Chondrocyte (in vitro differentiated cells): ENCODE results near the gene GABBR2. TPM values are rescaled to one million over a fixed set of nuclear protein-coding genes. Genes with fewer than 3 reads are reported as not detected.
A peak's percentile ranks its signal among the peaks of the same experiment; 100 is the strongest.

Source experiments
- DNase-seq: peaks from one replicate; pipeline ENCODE4 v3.0.0; 2021; ENCODE audit warnings: mixed read lengths, low spot score
- H3K27ac Mint-ChIP-seq: one replicate; pipeline ENCODE4 v1.8.0; 2021; ENCODE audit warnings: mild to moderate bottlenecking, moderate library complexity, mixed read lengths; ENCODE audit not compliant: unreplicated experiment
- H3K27me3 Mint-ChIP-seq: 2 replicates; pipeline ENCODE4 v1.8.0; 2021; ENCODE audit warnings: low read depth, mixed read lengths
- H3K36me3 Mint-ChIP-seq: 2 replicates; pipeline ENCODE4 v1.8.0; 2021; ENCODE audit warnings: low read depth, mixed read lengths
- H3K4me1 Mint-ChIP-seq: 2 replicates; pipeline ENCODE4 v1.8.0; 2021; ENCODE audit warnings: low read depth, mild to moderate bottlenecking, mixed read lengths
- H3K4me3 Mint-ChIP-seq: one replicate; pipeline ENCODE4 v1.8.0; 2021; ENCODE audit warnings: mild to moderate bottlenecking, moderate library complexity, mixed read lengths; ENCODE audit not compliant: unreplicated experiment
- H3K9me3 Mint-ChIP-seq: 2 replicates; pipeline ENCODE4 v1.8.0; 2021; ENCODE audit warnings: low read depth, mixed read lengths
- CTCF ChIP-seq: fragments of 200-600 bp; sonication (generic); IDR thresholded peaks from 2 replicates; pipeline ENCODE4 v1.5.0; 2021; ENCODE audit warnings: antibody characterized with exemption, mild to moderate bottlenecking, moderate library complexity
- total RNA-seq: library from RNA; stranded (reverse); gene quantifications from 3 replicates; pipeline ENCODE4 v1.2.1, GENCODE V29; 2021

Gene GABBR2
- total RNA-seq, 1 donor from 2014 or later = 0.12 TPM

GRCh38 chr9:98324801-98325200 is 383.9 kb downstream of the GABBR2 start:
- no peak for TF ChIP-seq CTCF

GRCh38 chr9:98323831-98324135 is 385.0 kb downstream of the GABBR2 start:
- no peak for TF ChIP-seq CTCF
- Mint-ChIP-seq H3K4me3 (no peak overlapping the region), H3K4me1 (peaks cover 13% of the 10 kb centered on the region), H3K27me3 (peaks cover 2% of the 10 kb centered on the region), H3K27ac (no peak overlapping the region), H3K9me3 (no peaks in the 10 kb centered on the region), H3K36me3 (no peaks in the 10 kb centered on the region)
- DNase-seq = no peak

More at GRCh38 chr9:98324801-98325200, 383.9 kb downstream of the GABBR2 start:
- Mint-ChIP-seq H3K9me3 (no peaks in the 10 kb centered on the region), H3K27me3 (peaks cover 6% of the 10 kb centered on the region), H3K36me3 (no peaks in the 10 kb centered on the region), H3K4me1 (peaks cover 13% of the 10 kb centered on the region), H3K27ac (no peak overlapping the region), H3K4me3 (no peak overlapping the region)
- no peak for DNase-seq

GRCh38 chr9:98323051-98323830 is 385.5 kb downstream of the GABBR2 start:
- Mint-ChIP-seq H3K4me1 (peaks cover 13% of the 10 kb centered on the region), H3K27me3 (peaks cover 2% of the 10 kb centered on the region), H3K36me3 (no peaks in the 10 kb centered on the region), H3K4me3 (no peak overlapping the region), H3K27ac (no peak overlapping the region), H3K9me3 (no peaks in the 10 kb centered on the region)
- peak; percentile 65 for DNase-seq
- TF ChIP-seq CTCF = no peak

GRCh38 chr9:98321269-98321668 is 387.5 kb downstream of the GABBR2 start:
- peaks cover 13% of the 10 kb centered on the region for H3K4me1 Mint-ChIP-seq
- H3K27ac Mint-ChIP-seq = no peak overlapping the region
- H3K27me3 Mint-ChIP-seq = peaks cover 8% of the 10 kb centered on the region
- DNase-seq = no peak
- H3K36me3 Mint-ChIP-seq = no peaks in the 10 kb centered on the region
- no peak overlapping the region for H3K4me3 Mint-ChIP-seq
- H3K9me3 Mint-ChIP-seq = no peaks in the 10 kb centered on the region
- no peak for TF ChIP-seq CTCF

GRCh38 chr9:98318834-98319478 is 389.8 kb downstream of the GABBR2 start:
- no peak overlapping the region for H3K4me3 Mint-ChIP-seq
- H3K27me3 Mint-ChIP-seq = peaks cover 16% of the 10 kb centered on the region
- H3K27ac Mint-ChIP-seq = no peak overlapping the region
- H3K36me3 Mint-ChIP-seq = no peaks in the 10 kb centered on the region
- DNase-seq = no peak
- H3K4me1 Mint-ChIP-seq = peaks cover 4% of the 10 kb centered on the region
- no peaks in the 10 kb centered on the region for H3K9me3 Mint-ChIP-seq
- no peak for TF ChIP-seq CTCF
